A549 (cell line): Measurements from ENCODE around the gene TMEM238L. TPM values are rescaled to one million over a fixed set of nuclear protein-coding genes. Genes with fewer than 3 reads are reported as not detected.

Experiments used
- ATAC-seq, 2 experiments: fragments of 200-7000 bp in 1 of 2; fragments of >200 bp in 1 of 2; cut with Nextera tagmentation in 1 of 2; cut with Tn5 transposase in 1 of 2; 3 replicates each; pipeline versions ENCODE4 v1.8.0 to v1.9.1; 2018 to 2020; ENCODE audit warnings: mild to moderate bottlenecking in 1 of 2, moderate library complexity in 1 of 2
- CTCF ChIA-PET: fragments of 300-600 bp; sonication (Branson Sonifier 250); formaldehyde crosslinking; extraction: SDS; loops from one replicate; lab custom pipeline; 2021; ENCODE audit warnings: antibody characterized with exemption, inconsistent platforms; lab: Yijun Ruan, JAX
- POLR2A ChIA-PET: fragments of 350-600 bp; formaldehyde crosslinking; extraction: SDS; loops from one replicate; lab custom pipeline; 2021; ENCODE audit warnings: antibody characterized with exemption, inconsistent platforms; lab: Yijun Ruan, JAX
- DNase-seq, 2 experiments: peaks; one replicate each; pipeline versions ENCODE4 v3.0.0 to v3.0.0-alpha.2; 2011 to 2016; ENCODE audit warnings: low read depth in 1 of 2, low spot score in 1 of 2
- FAIRE-seq: peaks from 2 replicates; lab custom pipeline; 2011; peaks lifted over from hg19 to GRCh38; lab: Jason Lieb, UNC
- H3K27ac ChIP-seq, 2 experiments: fragments of >200 bp; sonication (Bioruptor Twin); formaldehyde crosslinking; 3 replicates each; pipeline ENCODE4 v1.5.1; 2016 to 2017
- H3K4me1 ChIP-seq: fragments of >200 bp; sonication (Bioruptor Twin); formaldehyde crosslinking; 3 replicates; pipeline ENCODE4 v1.6.1; 2016
- H3K4me2 ChIP-seq: fragments of >200 bp; sonication (Bioruptor Twin); formaldehyde crosslinking; 3 replicates; pipeline ENCODE4 v1.6.1; 2016
- H3K4me3 ChIP-seq: fragments of >200 bp; sonication (Bioruptor Twin); formaldehyde crosslinking; 3 replicates; pipeline ENCODE4 v1.5.1; 2016
- H3K9me3 ChIP-seq: fragments of >200 bp; sonication (Bioruptor Twin); formaldehyde crosslinking; 3 replicates; pipeline ENCODE4 v1.6.1; 2016
- CHD2 ChIP-seq: fragments of 150-350 bp; IDR thresholded peaks from 2 replicates; pipeline ENCODE4 v1.6.1; 2014; ENCODE audit warnings: low read length; ENCODE audit not compliant: partially characterized antibody
- CHD4 ChIP-seq: fragments of 200-600 bp; sonication (generic); IDR thresholded peaks from 2 replicates; pipeline ENCODE4 v1.6.1; 2016; ENCODE audit warnings: antibody characterized with exemption, mild to moderate bottlenecking, borderline replicate concordance
- EHF ChIP-seq: fragments of 250-450 bp; sonication (Bioruptor Pico); IDR thresholded peaks from 2 replicates; pipeline ENCODE4 v1.5.0; 2020; ENCODE audit warnings: mild to moderate bottlenecking
- ESRRA ChIP-seq: fragments of 150-350 bp; IDR thresholded peaks from 2 replicates; pipeline ENCODE4 v1.6.1; 2014; ENCODE audit warnings: mild to moderate bottlenecking, low read length, borderline replicate concordance
- FOSB ChIP-seq: fragments of 250-450 bp; sonication (Bioruptor Pico); IDR thresholded peaks from 2 replicates; pipeline ENCODE4 v1.5.0; 2020; ENCODE audit warnings: mild to moderate bottlenecking, moderate library complexity
- FOSL2 ChIP-seq, 2 experiments: fragments of 450-650 bp in 1 of 2; fragments of >200 bp in 1 of 2; sonication (Bioruptor Twin) in 1 of 2; formaldehyde crosslinking; IDR thresholded peaks; 2 replicates each; pipeline versions ENCODE4 v1.5.0 to v1.6.1; 2016 to 2020; ENCODE audit warnings: mild to moderate bottlenecking in 1 of 2, moderate library complexity in 1 of 2
- GATA3 ChIP-seq: IDR thresholded peaks from 2 replicates; pipeline ENCODE4 v1.6.1; 2012; ENCODE audit warnings: borderline replicate concordance
- HEYL ChIP-seq: fragments of 250-450 bp; sonication (Bioruptor Pico); IDR thresholded peaks from 2 replicates; pipeline ENCODE4 v1.8.0; 2021; ENCODE audit warnings: mild to moderate bottlenecking, moderate library complexity
- HOXB5 ChIP-seq: fragments of 250-450 bp; sonication (Bioruptor Pico); IDR thresholded peaks from 2 replicates; pipeline ENCODE4 v1.5.0; 2020; ENCODE audit warnings: mild to moderate bottlenecking, moderate library complexity
- JUNB ChIP-seq: fragments of >200 bp; sonication (Bioruptor Twin); formaldehyde crosslinking; IDR thresholded peaks from 2 replicates; pipeline ENCODE4 v1.6.1; 2016
- NPAS2 ChIP-seq: fragments of 250-450 bp; sonication (Bioruptor Pico); IDR thresholded peaks from 2 replicates; pipeline ENCODE4 v1.8.0; 2022; ENCODE audit warnings: mild to moderate bottlenecking, moderate library complexity, borderline replicate concordance
- SMC3 ChIP-seq: fragments of >200 bp; sonication (Bioruptor Twin); formaldehyde crosslinking; IDR thresholded peaks from 3 replicates; pipeline ENCODE4 v1.6.1; 2018; ENCODE audit warnings: inconsistent platforms
- SREBF2 ChIP-seq: fragments of 450-650 bp; IDR thresholded peaks from 2 replicates; pipeline ENCODE4 v1.6.1; 2014; ENCODE audit warnings: mild to moderate bottlenecking, moderate library complexity
- TFCP2L1 ChIP-seq: fragments of 250-450 bp; sonication (Bioruptor Pico); IDR thresholded peaks from 2 replicates; pipeline ENCODE4 v1.5.0; 2021; ENCODE audit warnings: mild to moderate bottlenecking
- ZC3H11A ChIP-seq: fragments of 450-650 bp; IDR thresholded peaks from 2 replicates; pipeline ENCODE4 v1.6.1; 2014; ENCODE audit warnings: antibody characterized with exemption, mild to moderate bottlenecking
- ZFP36 ChIP-seq: fragments of 450-650 bp; IDR thresholded peaks from 2 replicates; pipeline ENCODE4 v1.6.1; 2014; ENCODE audit warnings: borderline replicate concordance; ENCODE audit not compliant: partially characterized antibody
- WGBS: methylation state at CpG from one replicate; pipeline ENCODE4 v1.1.6; 2017; ENCODE audit errors: missing lambda C conversion rate; 5-methylcytosine and 5-hydroxymethylcytosine counted together
- polyA plus RNA-seq, 4 experiments: library from polyadenylated mRNA; depleted of rRNA in 3 of 4; stranded (reverse); fragments of >200 nt; fragmentation: RNase III in 1 of 4; extraction: RNeasy Plus Mini Kit Qiagen cat#74134 plus additional on column Dnase treatment in 1 of 4; gene quantifications; 2 replicates in 3 of 4; 3 replicates in 1 of 4; pipeline ENCODE4 v1.2.3, GENCODE V29; 2011 to 2017
- TF ChIP-seq, protein P1 (sequence below): IDR thresholded peaks from 2 replicates; pipeline ENCODE4 v1.6.1; 2012
- TF ChIP-seq, protein P2 (sequence below): fragments of 150-350 bp; IDR thresholded peaks from 2 replicates; pipeline ENCODE4 v1.6.1; 2014; ENCODE audit warnings: low read depth, mild to moderate bottlenecking, low read length
- TF ChIP-seq, protein P3 (sequence below): IDR thresholded peaks from 2 replicates; pipeline ENCODE4 v1.6.1; 2012; ENCODE audit warnings: low read depth, borderline replicate concordance
- TF ChIP-seq, protein P4 (sequence below): IDR thresholded peaks from 2 replicates; pipeline ENCODE4 v1.6.1; 2012
- TF ChIP-seq, protein P5 (sequence below): fragments of 200-600 bp; sonication (generic); IDR thresholded peaks from 2 replicates; pipeline ENCODE4 v1.6.1; 2016; ENCODE audit warnings: antibody characterized with exemption, mild to moderate bottlenecking, moderate library complexity

TMEM238L gene
- polyA plus RNA-seq, 2 of the 4 experiments (the other 2 are of a cell fraction), result not detected

DNA sequence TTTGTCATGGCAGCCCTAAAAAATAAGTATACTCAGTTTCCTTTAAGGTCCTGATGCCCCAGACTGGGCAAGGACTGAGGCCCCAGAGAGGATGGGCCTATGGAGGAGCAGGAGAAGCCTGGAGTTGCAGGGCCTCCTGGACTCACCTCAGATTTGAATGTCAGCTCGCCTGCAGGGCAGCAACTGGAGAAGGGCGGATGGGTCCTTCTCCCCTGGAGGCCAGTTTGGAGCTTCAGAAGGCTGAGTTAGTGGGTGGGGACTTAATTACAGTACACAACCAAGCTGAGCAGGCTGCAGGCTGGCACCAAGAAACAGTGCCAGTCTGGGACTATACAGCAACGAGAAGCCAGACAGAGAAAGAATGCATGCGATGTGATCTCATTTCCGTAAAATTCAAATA lies 27.8 kb upstream of the TMEM238L start:
- ChIA-PET CTCF (interaction anchor here (0.6 to 2.0 kb wide), 4 partner anchors 14 to 1676 kb away, joined by 4 to 10 read pairs (median 6); no protein-coding TSS in a partner anchor), POLR2A (no interaction called here)
- no peaks in the 10 kb centered on the region for H3K4me1 ChIP-seq
- 57% methylated on average over 5 of the region's 5 CpGs for WGBS
- FAIRE-seq (no peak), DNase-seq (no peak), ATAC-seq (no peak)
- TF ChIP-seq EHF (CRISPR knock-in tag) (no peak), ZFP36 (no peak), HOXB5 (CRISPR knock-in tag) (no peak), CHD4 (no peak), TFCP2L1 (CRISPR knock-in tag) (no peak), GATA3 (no peak), NPAS2 (CRISPR knock-in tag) (no peak), JUNB (no peak), HEYL (CRISPR knock-in tag) (no peak), SMC3 (no peak), FOSL2 (IDR thresholded peaks at IDR 0.05) (no peak), FOSL2 (CRISPR knock-in tag; IDR thresholded peaks at IDR 0.05) (no peak), FOSB (CRISPR knock-in tag) (no peak), SREBF2 (no peak), ZC3H11A (no peak)
- TF ChIP-seq, protein P1, sequence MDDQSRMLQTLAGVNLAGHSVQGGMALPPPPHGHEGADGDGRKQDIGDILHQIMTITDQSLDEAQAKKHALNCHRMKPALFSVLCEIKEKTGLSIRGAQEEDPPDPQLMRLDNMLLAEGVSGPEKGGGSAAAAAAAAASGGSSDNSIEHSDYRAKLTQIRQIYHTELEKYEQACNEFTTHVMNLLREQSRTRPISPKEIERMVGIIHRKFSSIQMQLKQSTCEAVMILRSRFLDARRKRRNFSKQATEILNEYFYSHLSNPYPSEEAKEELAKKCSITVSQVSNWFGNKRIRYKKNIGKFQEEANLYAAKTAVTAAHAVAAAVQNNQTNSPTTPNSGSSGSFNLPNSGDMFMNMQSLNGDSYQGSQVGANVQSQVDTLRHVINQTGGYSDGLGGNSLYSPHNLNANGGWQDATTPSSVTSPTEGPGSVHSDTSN, result no peak
- TF ChIP-seq, protein P2, sequence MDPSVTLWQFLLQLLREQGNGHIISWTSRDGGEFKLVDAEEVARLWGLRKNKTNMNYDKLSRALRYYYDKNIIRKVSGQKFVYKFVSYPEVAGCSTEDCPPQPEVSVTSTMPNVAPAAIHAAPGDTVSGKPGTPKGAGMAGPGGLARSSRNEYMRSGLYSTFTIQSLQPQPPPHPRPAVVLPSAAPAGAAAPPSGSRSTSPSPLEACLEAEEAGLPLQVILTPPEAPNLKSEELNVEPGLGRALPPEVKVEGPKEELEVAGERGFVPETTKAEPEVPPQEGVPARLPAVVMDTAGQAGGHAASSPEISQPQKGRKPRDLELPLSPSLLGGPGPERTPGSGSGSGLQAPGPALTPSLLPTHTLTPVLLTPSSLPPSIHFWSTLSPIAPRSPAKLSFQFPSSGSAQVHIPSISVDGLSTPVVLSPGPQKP, result no peak
- TF ChIP-seq, protein P3, sequence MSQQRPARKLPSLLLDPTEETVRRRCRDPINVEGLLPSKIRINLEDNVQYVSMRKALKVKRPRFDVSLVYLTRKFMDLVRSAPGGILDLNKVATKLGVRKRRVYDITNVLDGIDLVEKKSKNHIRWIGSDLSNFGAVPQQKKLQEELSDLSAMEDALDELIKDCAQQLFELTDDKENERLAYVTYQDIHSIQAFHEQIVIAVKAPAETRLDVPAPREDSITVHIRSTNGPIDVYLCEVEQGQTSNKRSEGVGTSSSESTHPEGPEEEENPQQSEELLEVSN, result no peak
- TF ChIP-seq, protein P4, sequence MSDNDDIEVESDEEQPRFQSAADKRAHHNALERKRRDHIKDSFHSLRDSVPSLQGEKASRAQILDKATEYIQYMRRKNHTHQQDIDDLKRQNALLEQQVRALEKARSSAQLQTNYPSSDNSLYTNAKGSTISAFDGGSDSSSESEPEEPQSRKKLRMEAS, result no peak
- no peak overlapping the region for H3K27ac ChIP-seq
- H3K4me3 ChIP-seq, result no peak overlapping the region
- H3K4me2 ChIP-seq, result no peak overlapping the region
- no peaks in the 10 kb centered on the region for H3K9me3 ChIP-seq

DNA sequence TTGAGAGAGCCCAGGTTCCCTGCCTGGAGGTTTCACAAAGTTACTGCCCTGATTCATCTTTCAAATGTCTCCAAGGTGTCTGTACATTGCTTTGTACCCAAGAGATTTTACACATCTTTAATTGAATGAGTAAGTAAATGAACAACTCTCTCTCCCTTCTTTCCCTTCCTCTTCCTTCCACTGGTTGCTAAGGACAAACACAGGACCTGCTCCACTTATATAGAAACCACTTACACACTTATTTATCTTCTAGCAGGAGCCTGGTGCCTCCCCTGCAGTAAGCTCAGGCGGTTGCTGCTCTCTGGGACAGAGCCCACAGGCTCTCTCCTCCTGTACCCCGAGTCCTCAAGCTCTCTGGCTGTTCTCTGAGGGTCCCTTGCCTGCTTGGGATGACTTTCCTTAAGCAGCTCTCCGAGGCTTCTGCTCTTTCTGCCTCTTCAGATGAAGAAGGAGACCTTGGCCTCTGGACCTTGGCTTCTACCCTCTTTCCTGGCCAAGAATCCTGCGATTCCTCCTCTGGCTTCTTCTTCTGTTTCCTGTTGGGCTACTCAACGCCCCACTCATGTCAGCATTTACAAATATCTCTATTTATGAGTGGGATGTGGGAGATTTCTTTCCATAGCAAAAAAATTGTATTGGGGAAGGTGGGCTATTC lies 24.1 kb upstream of the TMEM238L start:
- H3K4me2 ChIP-seq, result no peak overlapping the region
- no peaks in the 10 kb centered on the region for H3K4me1 ChIP-seq
- CTCF ChIA-PET, result interaction anchor here (1.4 to 1.7 kb wide), 2 partner anchors 17 to 91 kb away, joined by 3 to 7 read pairs; no protein-coding TSS in a partner anchor
- DNase-seq, result no peak
- H3K9me3 ChIP-seq, result no peaks in the 10 kb centered on the region
- ATAC-seq, result no peak
- FAIRE-seq, result no peak
- POLR2A ChIA-PET, result no interaction called here
- no peak for TF ChIP-seq CHD2
- no peak for TF ChIP-seq SREBF2
- no peak for TF ChIP-seq ESRRA
- TF ChIP-seq, protein P3, result no peak
- TF ChIP-seq, protein P5, sequence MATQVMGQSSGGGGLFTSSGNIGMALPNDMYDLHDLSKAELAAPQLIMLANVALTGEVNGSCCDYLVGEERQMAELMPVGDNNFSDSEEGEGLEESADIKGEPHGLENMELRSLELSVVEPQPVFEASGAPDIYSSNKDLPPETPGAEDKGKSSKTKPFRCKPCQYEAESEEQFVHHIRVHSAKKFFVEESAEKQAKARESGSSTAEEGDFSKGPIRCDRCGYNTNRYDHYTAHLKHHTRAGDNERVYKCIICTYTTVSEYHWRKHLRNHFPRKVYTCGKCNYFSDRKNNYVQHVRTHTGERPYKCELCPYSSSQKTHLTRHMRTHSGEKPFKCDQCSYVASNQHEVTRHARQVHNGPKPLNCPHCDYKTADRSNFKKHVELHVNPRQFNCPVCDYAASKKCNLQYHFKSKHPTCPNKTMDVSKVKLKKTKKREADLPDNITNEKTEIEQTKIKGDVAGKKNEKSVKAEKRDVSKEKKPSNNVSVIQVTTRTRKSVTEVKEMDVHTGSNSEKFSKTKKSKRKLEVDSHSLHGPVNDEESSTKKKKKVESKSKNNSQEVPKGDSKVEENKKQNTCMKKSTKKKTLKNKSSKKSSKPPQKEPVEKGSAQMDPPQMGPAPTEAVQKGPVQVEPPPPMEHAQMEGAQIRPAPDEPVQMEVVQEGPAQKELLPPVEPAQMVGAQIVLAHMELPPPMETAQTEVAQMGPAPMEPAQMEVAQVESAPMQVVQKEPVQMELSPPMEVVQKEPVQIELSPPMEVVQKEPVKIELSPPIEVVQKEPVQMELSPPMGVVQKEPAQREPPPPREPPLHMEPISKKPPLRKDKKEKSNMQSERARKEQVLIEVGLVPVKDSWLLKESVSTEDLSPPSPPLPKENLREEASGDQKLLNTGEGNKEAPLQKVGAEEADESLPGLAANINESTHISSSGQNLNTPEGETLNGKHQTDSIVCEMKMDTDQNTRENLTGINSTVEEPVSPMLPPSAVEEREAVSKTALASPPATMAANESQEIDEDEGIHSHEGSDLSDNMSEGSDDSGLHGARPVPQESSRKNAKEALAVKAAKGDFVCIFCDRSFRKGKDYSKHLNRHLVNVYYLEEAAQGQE, result no peak
- H3K27ac ChIP-seq, result no peak overlapping the region
- H3K4me3 ChIP-seq, result no peak overlapping the region
- WGBS, result 16% methylated on average over 5 of the region's 5 CpGs
